ENCODE data around the gene DSCAML1. TPM values are rescaled to one million over a fixed set of nuclear protein-coding genes. Genes with fewer than 3 reads are reported as not detected.

DSCAML1 gene
- total RNA-seq, 4 donors from 2014 or later = 2.9 to 5.8 (median 3.3) TPM

GRCh38 chr11:117613521-117613920 is 183.5 kb downstream of the DSCAML1 start:
- H3K4me3 ChIP-seq = no peak overlapping the region
- H3K9me3 ChIP-seq = no peaks in the 10 kb centered on the region
- in situ Hi-C loops (cut with MboI; ENCODE audit: low pct_ligation_motif_present in 1 of 4, low pct_unique_long_range_greater_than_20kb in 1 of 4, low sequenced_read_pairs in 3 of 4) = no loop called here
- TF ChIP-seq POLR2AphosphoS5 (IDR thresholded peaks at IDR 0.05) (no peak), EP300 (IDR thresholded peaks at IDR 0.05; ENCODE audit: low read depth) (no peak), CTCF (IDR thresholded peaks at IDR 0.05) (no peak), POLR2A (IDR thresholded peaks at IDR 0.05) (no peak)
- 43 to 50% methylated on average over 1 to 6 of the region's 6 CpGs for WGBS, 2 donors (ENCODE audit: low coverage in 1 of 2)
- intact Hi-C loops (cut with DNase I; ENCODE audit: low total_unique reads) = no loop called here
- H3K27ac ChIP-seq = no peak overlapping the region
- no peaks in the 10 kb centered on the region for H3K36me3 ChIP-seq
- DNase-seq = no peak
- H3K4me1 ChIP-seq = no peaks in the 10 kb centered on the region
- H3K27me3 ChIP-seq = no peaks in the 10 kb centered on the region

GRCh38 chr11:117612177-117612576 is 184.8 kb downstream of the DSCAML1 start:
- in situ Hi-C loops (cut with MboI; ENCODE audit: low pct_ligation_motif_present in 1 of 4, low pct_unique_long_range_greater_than_20kb in 1 of 4, low sequenced_read_pairs in 3 of 4) = no loop called here
- WGBS, 2 donors (ENCODE audit: low coverage in 1 of 2) = 71 to 79% methylated on average over 2 to 7 of the region's 7 CpGs
- no peaks in the 10 kb centered on the region for H3K9me3 ChIP-seq
- H3K36me3 ChIP-seq = no peaks in the 10 kb centered on the region
- H3K27ac ChIP-seq = no peak overlapping the region
- intact Hi-C loops (cut with DNase I; ENCODE audit: low total_unique reads) = no loop called here
- H3K27me3 ChIP-seq = no peaks in the 10 kb centered on the region
- H3K4me3 ChIP-seq = no peak overlapping the region
- TF ChIP-seq POLR2AphosphoS5 (IDR thresholded peaks at IDR 0.05) = no peak
- no peak for TF ChIP-seq EP300 (IDR thresholded peaks at IDR 0.05; ENCODE audit: low read depth)
- TF ChIP-seq CTCF (IDR thresholded peaks at IDR 0.05) = no peak
- TF ChIP-seq POLR2A (IDR thresholded peaks at IDR 0.05) = no peak
- H3K4me1 ChIP-seq = no peaks in the 10 kb centered on the region
- DNase-seq = no peak

- no peak overlapping the region for H3K4me3 ChIP-seq
- intact Hi-C loops (cut with DNase I; ENCODE audit: low total_unique reads) = no loop called here
- WGBS, 2 donors (ENCODE audit: low coverage in 1 of 2) = 78% methylated on average over 4 of the region's 4 CpGs; no CpG with 5 or more reads in 1 of the 2 donors
- no peak for TF ChIP-seq CTCF (IDR thresholded peaks at IDR 0.05)
- TF ChIP-seq EP300 (IDR thresholded peaks at IDR 0.05; ENCODE audit: low read depth) = no peak
- TF ChIP-seq POLR2A (IDR thresholded peaks at IDR 0.05) = no peak
- no peak for TF ChIP-seq POLR2AphosphoS5 (IDR thresholded peaks at IDR 0.05)
- H3K36me3 ChIP-seq = no peaks in the 10 kb centered on the region
- in situ Hi-C loops (cut with MboI; ENCODE audit: low pct_ligation_motif_present in 1 of 4, low pct_unique_long_range_greater_than_20kb in 1 of 4, low sequenced_read_pairs in 3 of 4) = no loop called here
- no peaks in the 10 kb centered on the region for H3K27me3 ChIP-seq
- H3K9me3 ChIP-seq = no peaks in the 10 kb centered on the region
- H3K27ac ChIP-seq = no peak overlapping the region
- no peak for DNase-seq
- H3K4me1 ChIP-seq = no peaks in the 10 kb centered on the region
These were observed 186.1 kb downstream of the DSCAML1 start for GRCh38 chr11:117610901-117611300.

- Histone ChIP-seq H3K9me3 (no peaks in the 10 kb centered on the region), H3K36me3 (no peaks in the 10 kb centered on the region), H3K27ac (no peak overlapping the region), H3K27me3 (no peaks in the 10 kb centered on the region), H3K4me1 (no peaks in the 10 kb centered on the region), H3K4me3 (no peak overlapping the region)
- intact Hi-C loops (cut with DNase I; ENCODE audit: low total_unique reads) (no loop called here), in situ Hi-C loops (cut with MboI; ENCODE audit: low pct_ligation_motif_present in 1 of 4, low pct_unique_long_range_greater_than_20kb in 1 of 4, low sequenced_read_pairs in 3 of 4) (no loop called here)
- no peak for TF ChIP-seq POLR2AphosphoS5 (IDR thresholded peaks at IDR 0.05)
- TF ChIP-seq CTCF (IDR thresholded peaks at IDR 0.05) = no peak
- TF ChIP-seq POLR2A (IDR thresholded peaks at IDR 0.05) = no peak
- TF ChIP-seq EP300 (IDR thresholded peaks at IDR 0.05; ENCODE audit: low read depth) = no peak
- WGBS, 2 donors (ENCODE audit: low coverage in 1 of 2) = 56 to 67% methylated on average over 1 to 4 of the region's 4 CpGs
- DNase-seq = no peak
These were observed 187.0 kb downstream of the DSCAML1 start for GRCh38 chr11:117610045-117610444.
